HG02588 (cell line): ENCODE results near the gene GOLIM4.
A peak's percentile ranks its signal among the peaks of the same experiment; 100 is the strongest.
"Not testable (repeated sequence)": the region's sequence is repeated elsewhere in the genome, so short reads cannot be mapped to it uniquely, and the experiment has no call there.

Experiments
- ATAC-seq: cut with Tn5 transposase; IDR thresholded peaks from one replicate; pipeline ENCODE4 v1.9.1; 2021; ENCODE audit warnings: mild to moderate bottlenecking, moderate library complexity; ENCODE audit not compliant: unreplicated experiment

The GOLIM4 gene

DNA sequence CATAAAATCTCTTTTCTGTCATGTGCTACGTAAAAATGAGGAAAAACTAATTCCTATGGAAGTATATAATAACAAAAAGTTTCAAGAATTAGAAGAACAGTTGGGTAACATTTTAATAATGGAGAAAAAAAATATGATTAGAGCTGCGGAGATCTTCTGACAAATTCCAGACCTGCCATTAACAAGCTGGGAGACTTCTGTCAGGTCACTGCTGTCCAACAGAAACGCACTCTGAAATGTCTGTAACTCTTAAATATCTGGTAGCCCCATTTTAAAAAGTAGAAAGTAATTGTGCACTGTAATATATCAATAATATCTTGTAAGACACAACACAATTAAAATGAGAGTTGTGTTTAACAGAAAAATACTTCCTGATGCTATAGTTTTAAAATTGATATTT, 15.7 kb downstream of the GOLIM4 start:
- ATAC-seq = no peak

DNA sequence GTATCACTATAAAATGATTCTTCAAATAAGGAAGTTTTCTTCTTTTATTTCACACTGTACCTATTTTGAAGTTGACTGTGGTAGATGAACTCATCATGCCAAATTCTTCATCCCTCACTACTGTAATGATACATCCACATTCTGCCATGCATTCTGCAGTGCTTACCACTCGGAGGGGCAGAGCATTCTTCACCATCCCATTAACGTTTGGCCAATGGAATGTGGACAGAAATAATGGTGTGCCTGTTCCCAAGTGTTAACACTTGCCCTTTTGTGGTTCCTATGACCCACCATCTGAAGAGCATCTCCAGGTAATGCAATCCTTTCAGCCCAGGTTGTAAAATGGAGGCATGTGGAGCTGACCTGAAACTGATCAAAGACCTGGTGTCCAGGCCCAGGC, 18.6 kb downstream of the GOLIM4 start:
- no peak for ATAC-seq

DNA sequence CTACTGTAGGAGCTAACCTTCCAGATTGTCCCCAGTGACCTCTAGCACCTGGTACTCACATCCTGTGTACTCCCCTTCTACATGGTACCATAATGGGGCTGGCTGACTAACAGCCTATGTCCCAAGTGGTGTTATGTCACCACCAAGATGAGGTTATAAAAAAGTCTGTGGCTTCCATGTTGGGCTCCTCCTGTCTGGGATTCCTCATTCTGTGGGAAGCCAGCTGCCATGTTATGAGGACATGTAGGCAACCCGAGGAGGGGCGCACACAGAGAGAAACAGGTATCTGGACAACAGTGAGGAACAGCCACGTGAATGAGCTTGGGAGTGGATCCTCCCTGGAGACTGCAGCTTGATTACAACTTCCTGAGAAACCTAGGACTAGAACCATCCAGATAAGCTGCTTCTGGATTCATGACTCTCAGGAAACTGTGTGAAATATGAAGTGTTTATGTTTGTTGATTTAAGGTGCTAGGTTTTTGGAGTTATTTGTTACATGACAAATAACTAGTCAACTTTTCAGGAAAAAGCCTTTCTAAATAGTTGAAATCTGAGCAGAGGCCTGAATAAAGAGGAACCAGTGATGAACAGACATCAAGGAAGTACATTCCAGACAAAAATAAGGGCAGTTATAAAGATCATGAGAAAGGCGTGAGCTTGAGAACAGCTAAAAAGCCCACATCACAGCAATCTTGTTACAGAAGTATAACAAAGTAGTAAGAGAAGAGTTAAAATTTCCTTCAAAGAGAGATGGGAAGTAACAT, 21.7 kb downstream of the GOLIM4 start:
- ATAC-seq = no peak

- no peak for ATAC-seq
These were observed 23.4 kb downstream of the GOLIM4 start for GRCh38 chr3:168072323-168072650.

- ATAC-seq = no peak
These were observed 24.0 kb downstream of the GOLIM4 start for GRCh38 chr3:168071591-168072322.

- ATAC-seq = no peak
These were observed 24.8 kb downstream of the GOLIM4 start for GRCh38 chr3:168070919-168071318.

DNA sequence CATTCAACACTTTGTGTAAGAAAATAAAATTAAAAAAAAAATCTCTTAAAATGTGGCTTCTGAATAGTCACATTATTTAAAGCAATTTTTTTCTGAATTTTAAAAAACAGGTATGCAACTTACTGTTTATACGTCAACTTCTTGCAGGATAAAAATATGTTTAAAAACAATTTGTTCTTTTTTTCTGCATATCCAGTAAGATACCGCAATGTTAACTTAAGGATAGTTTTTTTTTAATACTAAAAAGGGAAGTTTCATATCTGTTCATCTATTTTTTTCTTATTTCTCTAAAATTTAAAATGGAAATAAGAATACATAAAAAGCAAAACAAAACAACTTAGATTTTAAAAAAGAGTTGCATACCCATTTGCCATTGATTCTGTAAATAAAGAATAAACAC, 27.4 kb downstream of the GOLIM4 start:
- no peak for ATAC-seq

DNA sequence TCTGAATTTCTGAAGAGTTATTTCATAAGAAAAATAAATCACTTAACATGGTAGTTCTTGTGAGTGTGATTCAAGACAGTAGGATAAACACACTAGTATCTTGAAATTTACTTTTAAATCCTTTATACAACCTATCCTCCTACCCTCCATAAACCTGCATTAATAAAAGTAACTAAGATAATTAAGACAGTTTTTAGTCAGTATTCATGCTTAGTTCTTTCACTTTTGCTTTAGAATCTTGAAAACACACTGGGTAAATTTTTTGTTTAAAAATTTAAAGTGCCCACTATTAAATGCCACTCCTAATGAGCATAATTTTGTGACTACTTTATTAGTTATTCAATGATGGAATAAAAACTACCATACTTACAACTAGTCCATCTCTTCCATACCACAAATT, 28.8 kb downstream of the GOLIM4 start:
- no peak for ATAC-seq

DNA sequence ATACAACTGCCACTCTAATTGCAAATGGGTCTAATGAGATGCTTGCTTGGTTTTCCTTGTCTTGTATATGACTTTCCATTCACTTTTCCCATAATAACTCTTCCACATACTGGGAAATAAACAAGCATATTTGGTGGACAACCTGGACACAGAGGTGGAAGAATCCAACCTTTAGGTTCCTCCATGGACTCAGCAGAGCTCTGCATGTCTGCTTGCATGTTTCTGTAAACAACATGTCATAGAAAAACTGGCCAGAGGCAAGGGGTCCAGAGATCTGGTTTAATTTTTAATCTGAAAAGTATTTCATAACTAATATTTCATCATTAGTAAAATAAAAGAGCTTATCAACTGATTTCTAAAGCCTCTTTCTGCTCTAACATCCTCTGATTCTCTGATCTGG, 30.2 kb downstream of the GOLIM4 start:
- no peak for ATAC-seq

GRCh38 chr3:168063122-168063521, 32.6 kb downstream of the GOLIM4 start:
- no peak for ATAC-seq

GRCh38 chr3:168062679-168063078, 33.0 kb downstream of the GOLIM4 start:
- ATAC-seq = no peak

DNA sequence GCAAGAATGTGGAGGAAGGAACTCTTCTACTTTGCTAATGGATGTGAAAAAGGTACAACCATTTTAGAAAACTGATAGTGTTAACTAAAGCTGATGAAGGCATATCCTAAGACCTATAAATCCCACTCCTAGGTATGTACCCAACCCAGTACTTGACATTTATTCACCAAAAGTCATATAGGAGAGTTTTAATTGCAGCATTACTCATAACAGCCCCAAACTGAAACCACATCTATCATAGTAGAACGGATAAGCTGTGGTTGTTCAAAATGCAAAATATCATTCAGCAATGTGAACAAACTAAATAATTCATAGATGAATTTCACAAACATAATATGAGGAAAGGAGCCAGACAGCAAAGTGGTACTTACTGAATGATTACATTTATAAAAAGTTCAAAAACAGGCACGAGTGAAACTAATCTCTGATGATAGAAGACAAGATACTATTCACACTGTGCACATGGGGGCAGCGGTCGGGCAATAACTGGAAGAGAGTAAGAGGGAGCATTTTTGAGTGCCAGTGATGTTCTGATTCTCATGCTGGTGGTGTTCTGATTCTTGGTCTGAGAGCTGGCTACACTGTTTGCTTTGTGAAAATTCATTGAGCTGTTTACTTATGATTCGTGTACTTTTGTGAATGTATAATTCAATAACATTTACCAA, 34.3 kb downstream of the GOLIM4 start:
- peak; percentile 90 for ATAC-seq

DNA sequence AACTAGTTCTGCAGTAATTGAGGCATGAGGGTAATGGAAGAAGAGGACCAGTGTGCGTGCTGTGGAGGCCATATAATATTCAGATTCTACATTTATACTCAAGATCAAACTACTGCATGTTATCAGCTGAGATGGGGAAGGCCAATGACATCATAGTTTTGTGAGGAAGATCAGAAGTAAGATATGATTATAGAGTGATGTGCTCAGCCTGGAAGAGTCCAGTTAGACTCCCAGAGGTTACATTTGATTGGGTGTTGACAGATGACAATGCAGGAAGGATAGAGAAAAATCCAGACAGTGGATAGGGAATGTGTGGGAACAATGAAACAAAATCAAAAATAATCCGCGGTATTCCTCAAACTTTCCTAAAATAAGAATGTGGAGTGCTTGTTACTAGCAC, 35.4 kb downstream of the GOLIM4 start:
- ATAC-seq = no peak

- ATAC-seq = no peak
These were observed 37.2 kb downstream of the GOLIM4 start for GRCh38 chr3:168058481-168058880.

DNA sequence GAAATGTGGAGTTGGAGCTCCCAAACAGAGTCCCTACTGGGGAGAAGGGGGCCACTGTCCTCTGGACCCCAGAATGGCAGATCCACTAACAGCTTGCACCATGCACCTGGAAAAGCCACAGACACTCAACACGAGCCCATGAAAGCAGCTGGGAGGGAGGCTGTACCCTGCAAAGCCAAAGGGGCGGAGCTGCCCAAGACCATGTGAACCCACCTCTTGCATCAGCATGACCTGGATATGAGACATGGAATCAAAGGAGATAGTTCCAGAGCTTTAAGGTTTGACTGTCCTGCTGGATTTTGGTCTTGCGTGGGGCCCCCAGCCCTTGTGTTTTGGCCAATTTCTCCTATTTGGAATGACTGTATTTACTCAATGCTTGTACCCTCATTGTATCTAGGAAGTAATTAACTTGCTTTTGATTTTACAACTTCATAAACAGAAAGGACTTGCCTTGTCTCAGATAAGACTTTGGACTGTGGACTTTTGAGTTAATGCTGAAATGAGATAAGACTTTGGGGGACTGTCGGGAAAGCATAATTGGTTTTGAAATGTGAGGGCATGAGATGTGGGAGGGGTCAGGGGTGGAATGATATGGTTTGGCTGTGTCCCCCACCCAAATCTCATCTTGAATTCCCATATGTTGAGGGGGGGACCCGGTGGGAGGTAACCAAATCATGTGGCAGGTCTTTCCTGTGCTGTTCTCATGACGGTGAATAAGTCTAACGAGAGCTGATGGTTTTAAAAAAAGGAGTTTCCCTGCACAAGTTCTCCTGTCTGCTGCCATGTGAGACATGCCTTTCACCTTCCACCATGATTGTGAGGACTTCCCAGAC, 39.1 kb downstream of the GOLIM4 start:
- not testable (repeated sequence) for ATAC-seq

DNA sequence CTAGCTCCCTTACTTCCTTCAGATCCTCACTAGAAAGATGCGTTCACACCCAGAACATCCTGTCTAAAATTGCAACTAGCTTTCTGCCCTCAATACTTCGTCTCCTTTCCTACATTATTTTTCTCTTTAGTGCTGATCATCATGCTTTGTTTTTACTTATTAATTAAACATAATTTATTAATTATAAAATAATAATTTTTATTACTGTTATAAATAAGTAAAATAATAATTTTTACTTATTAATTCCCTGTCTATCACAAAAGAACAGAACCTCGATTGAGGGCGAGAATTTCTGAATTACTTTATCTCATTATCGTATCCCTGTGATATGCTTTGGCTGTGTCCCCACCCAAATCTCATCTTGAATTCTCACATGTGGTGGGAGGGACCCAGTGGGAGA, 41.3 kb downstream of the GOLIM4 start:
- no peak for ATAC-seq

DNA sequence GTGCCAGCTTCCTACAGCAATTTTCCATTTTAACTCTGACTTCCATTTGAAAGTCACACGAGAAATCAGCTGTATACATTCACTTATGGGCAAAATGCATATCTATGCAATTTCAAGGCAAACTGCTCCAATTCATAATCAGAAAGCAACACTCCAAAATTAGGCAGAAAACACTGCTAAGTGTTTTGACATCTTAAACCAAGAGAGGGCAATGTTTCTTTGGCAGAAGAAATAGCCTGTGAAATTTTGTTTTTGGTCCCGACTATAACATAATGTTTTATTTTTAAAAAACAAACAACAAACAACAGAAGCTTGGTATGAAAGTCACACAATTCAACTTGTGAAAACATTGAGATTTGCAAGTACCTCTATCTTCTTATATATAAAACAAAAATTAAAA, 42.6 kb downstream of the GOLIM4 start:
- no peak for ATAC-seq

DNA sequence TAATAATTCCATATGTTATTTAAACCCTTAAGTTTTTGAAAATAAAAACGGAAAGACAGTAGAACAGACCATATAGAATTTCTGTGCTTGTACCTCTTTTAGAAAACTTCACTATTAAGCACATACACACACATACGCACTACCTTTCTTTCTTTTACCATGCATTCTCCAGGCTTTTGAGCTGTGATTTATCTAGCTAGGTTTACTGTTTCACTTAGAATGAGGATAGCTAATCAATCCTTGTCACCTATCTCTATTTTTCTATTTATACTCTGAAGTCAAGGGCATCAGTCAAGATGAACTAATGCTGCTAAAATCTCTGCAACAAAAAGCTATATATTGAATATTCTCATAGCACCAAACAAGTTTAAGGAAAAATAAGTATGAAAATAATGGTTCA, 43.2 kb downstream of the GOLIM4 start:
- no peak for ATAC-seq

DNA sequence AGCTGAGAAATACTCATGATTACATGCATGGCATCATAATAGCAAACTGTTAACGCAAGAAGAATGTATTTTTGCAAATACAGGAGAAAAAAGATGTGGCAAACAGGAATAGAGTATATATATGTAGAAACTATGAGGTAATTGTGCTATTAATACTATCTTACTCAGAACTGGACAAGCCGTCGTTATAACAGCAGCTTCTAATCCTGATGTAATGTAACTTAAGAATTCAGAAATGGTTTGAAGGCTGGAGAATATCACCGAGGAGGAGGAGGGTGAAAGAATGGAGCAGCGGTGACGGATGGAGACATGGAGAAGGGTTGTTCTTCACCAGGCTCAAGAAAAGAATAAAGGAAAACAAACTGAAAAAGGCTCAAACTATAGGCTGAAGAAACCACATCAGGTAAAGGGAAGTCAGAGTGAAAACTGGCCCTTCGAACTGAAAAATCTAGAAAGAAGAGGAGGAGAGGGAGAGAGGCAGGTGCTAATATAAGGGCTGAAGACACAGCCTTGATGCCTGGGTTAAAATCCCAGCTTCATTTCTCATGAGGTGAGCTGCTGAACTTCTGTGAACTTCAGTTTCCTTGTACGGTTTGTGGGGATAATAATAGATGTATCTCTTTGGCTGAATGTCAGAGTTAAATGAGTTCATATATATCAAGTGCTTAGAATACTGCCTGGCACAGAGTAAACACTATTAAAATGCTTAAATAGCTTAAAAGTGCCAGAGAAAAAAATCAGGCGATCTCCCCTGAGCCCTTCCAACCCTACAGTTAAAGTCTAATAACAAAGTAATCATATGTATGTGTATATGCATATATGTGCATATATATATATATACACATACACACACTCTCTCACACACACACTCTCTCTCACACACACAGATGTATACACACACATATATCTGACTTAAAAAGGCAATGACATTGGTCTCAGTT, 43.9 kb downstream of the GOLIM4 start:
- peak; percentile 61 for ATAC-seq

- ATAC-seq = no peak
These were observed 44.7 kb downstream of the GOLIM4 start for GRCh38 chr3:168051070-168051469.
